Measurements from ENCODE around the gene DPH1. TPM values are rescaled to one million over a fixed set of nuclear protein-coding genes. Genes with fewer than 3 reads are reported as not detected.
A peak's percentile ranks its signal among the peaks of the same experiment; 100 is the strongest.

DPH1 gene
- total and polyA plus RNA-seq, 4 donors: 9.8 to 24.6 (median 19.4) TPM

GRCh38 chr17:2093349-2093748, 63.4 kb downstream of the DPH1 start (continued):
- TF ChIP-seq REST (IDR thresholded peaks at IDR 0.05) (no peak), NR2F2 (IDR thresholded peaks at IDR 0.05) (no peak), HNF4A (conservative IDR thresholded peaks at IDR 0.05) (no peak), HNF4G (IDR thresholded peaks at IDR 0.05) (no peak), TAF1 (conservative IDR thresholded peaks at IDR 0.05) (no peak), EGR1 (IDR thresholded peaks at IDR 0.05; ENCODE audit: low read depth in 2 of 2) (no peak)

Small RNA genes within 50 kb of the gene (small RNA-seq; reads per million reads assigned to genes)
- gene AC090617.9 (not detected), gene MIR132 (1.9 reads per million, percentile 86 among the genes with 10 or more reads in this experiment), gene MIR212 (0.95 reads per million, percentile 77 among the genes with 10 or more reads in this experiment), gene OVCA2 (not detected)

Other genes with a start within 250 kb of the DPH1 start
- 1 to 10 TPM; 6.0 to 9.5 TPM for gene SMYD4, start 200.3 kb upstream of the DPH1 start, total RNA-seq
- gene SMYD4, start 200.3 kb upstream of the DPH1 start, polyA plus RNA-seq: 1 to 10 TPM; 2.2 to 4.4 TPM
- gene RPA1, start 200.1 kb upstream of the DPH1 start, total RNA-seq: 10 to 100 TPM; 11.9 to 29.5 TPM
- gene RPA1, start 200.1 kb upstream of the DPH1 start, polyA plus RNA-seq: 10 to 100 TPM in 1 of 2 donors, 1 to 10 TPM in 1; 9.2 to 11.9 TPM
- gene RTN4RL1, start 4.8 kb upstream of the DPH1 start, total RNA-seq: 1 to 10 TPM in 1 of 2 donors, under 1 TPM in 1; 0.65 to 1.8 TPM
- 1 to 10 TPM in 1 of 2 donors, under 1 TPM in 1; 0.04 to 5.4 TPM for gene RTN4RL1, start 4.8 kb upstream of the DPH1 start, polyA plus RNA-seq
- 10 to 100 TPM; 16.1 to 17.2 TPM for gene OVCA2, start 11.9 kb downstream of the DPH1 start, total RNA-seq
- 10 to 100 TPM; 30.3 to 30.6 TPM for gene OVCA2, start 11.9 kb downstream of the DPH1 start, polyA plus RNA-seq
- 1 to 10 TPM; 3.9 to 4.8 TPM for gene HIC1, start 24.9 kb downstream of the DPH1 start, total RNA-seq
- gene HIC1, start 24.9 kb downstream of the DPH1 start, polyA plus RNA-seq: 1 to 10 TPM in 1 of 2 donors, under 1 TPM in 1; 0.44 to 3.5 TPM

Measured in liver (tissue), 6 donors.